HG03135 (cell line): ENCODE measurements around the gene MTM1.

ENCODE experiments used
- ATAC-seq: cut with Tn5 transposase; IDR thresholded peaks from one replicate; pipeline ENCODE4 v1.9.1; 2021; ENCODE audit warnings: mild to moderate bottlenecking, moderate library complexity; ENCODE audit not compliant: unreplicated experiment

The MTM1 gene

GRCh38 chrX:150602296-150602695, 33.9 kb downstream of the MTM1 start:
- no peak for ATAC-seq

- ATAC-seq, result no peak
These were observed 34.3 kb downstream of the MTM1 start for GRCh38 chrX:150602743-150603142.

GRCh38 chrX:150605603-150606002, 37.2 kb downstream of the MTM1 start:
- ATAC-seq, result no peak

- ATAC-seq, result no peak
These were observed 38.8 kb downstream of the MTM1 start for GRCh38 chrX:150607201-150607600.

GRCh38 chrX:150610043-150610442, 41.6 kb downstream of the MTM1 start:
- ATAC-seq, result no peak

GRCh38 chrX:150610446-150610845, 42.0 kb downstream of the MTM1 start:
- ATAC-seq, result no peak

GRCh38 chrX:150615356-150615755, 46.9 kb downstream of the MTM1 start:
- ATAC-seq, result no peak

- ATAC-seq, result no peak
These were observed 47.9 kb downstream of the MTM1 start for GRCh38 chrX:150616179-150616862.

GRCh38 chrX:150616863-150617198, 48.4 kb downstream of the MTM1 start:
- no peak for ATAC-seq

- no peak for ATAC-seq
These were observed 53.2 kb downstream of the MTM1 start for GRCh38 chrX:150621652-150622051.

- no peak for ATAC-seq
These were observed 55.2 kb downstream of the MTM1 start for GRCh38 chrX:150623583-150623982.

- no peak for ATAC-seq
These were observed 56.7 kb downstream of the MTM1 start for GRCh38 chrX:150625097-150625496.

- no peak for ATAC-seq
These were observed 57.5 kb downstream of the MTM1 start for GRCh38 chrX:150625875-150626274.

GRCh38 chrX:150627957-150628356, 59.5 kb downstream of the MTM1 start:
- no peak for ATAC-seq

GRCh38 chrX:150635952-150636351, 67.5 kb downstream of the MTM1 start:
- ATAC-seq, result peak; percentile 81

- no peak for ATAC-seq
These were observed 74.0 kb downstream of the MTM1 start for GRCh38 chrX:150642423-150642822.

- ATAC-seq, result no peak
These were observed 74.8 kb downstream of the MTM1 start for GRCh38 chrX:150643271-150643670.

- ATAC-seq, result no peak
These were observed 75.5 kb downstream of the MTM1 start for GRCh38 chrX:150643958-150644357.

- ATAC-seq, result no peak
These were observed 76.0 kb downstream of the MTM1 start for GRCh38 chrX:150644422-150644821.

- ATAC-seq, result no peak
These were observed 78.9 kb downstream of the MTM1 start for GRCh38 chrX:150647331-150647730.

GRCh38 chrX:150648296-150648940, 80.0 kb downstream of the MTM1 start:
- ATAC-seq, result no peak

GRCh38 chrX:150649096-150649870, 80.9 kb downstream of the MTM1 start:
- no peak for ATAC-seq
